Sigmoid colon (tissue), 7 donors: ENCODE measurements around the gene ICAM3. TPM values are rescaled to one million over a fixed set of nuclear protein-coding genes. Genes with fewer than 3 reads are reported as not detected.

Experiments
- DNase-seq: peaks from one replicate; pipeline ENCODE4 v3.0.0-alpha.2; 2019
- H3K27ac ChIP-seq, 4 donors: fragments of 200-600 bp; sonication (generic); one replicate each; pipeline ENCODE4 v1.5.1; 2016 to 2019; ENCODE audit warnings: mild to moderate bottlenecking in 1 of 4
- H3K27me3 ChIP-seq, 3 donors: fragments of 200-600 bp; sonication (generic); one replicate each; pipeline ENCODE4 v1.5.1; 2019; ENCODE audit warnings: mild to moderate bottlenecking in 1 of 3
- H3K36me3 ChIP-seq, 4 donors: fragments of 200-600 bp; sonication (generic); one replicate each; pipeline ENCODE4 v1.5.1; 2016 to 2019
- H3K4me1 ChIP-seq, 4 donors: fragments of 200-600 bp; sonication (generic); one replicate each; pipeline ENCODE4 v1.5.1; 2017 to 2019
- H3K4me3 ChIP-seq, 4 donors: fragments of 200-600 bp; sonication (generic); one replicate each; pipeline ENCODE4 v1.5.1; 2017 to 2019; ENCODE audit warnings: mild to moderate bottlenecking in 2 of 4, moderate library complexity in 1 of 4
- H3K9me3 ChIP-seq, 4 donors: fragments of 200-600 bp in 3 of 4; sonication (generic) in 3 of 4; one replicate each; pipeline versions ENCODE4 v1.5.1 to v1.6.1; 2013 to 2019
- CTCF ChIP-seq, 4 experiments: fragments of 450-650 bp in 3 of 4; fragments of 200-600 bp in 1 of 4; IDR thresholded peaks; one replicate each; pipeline ENCODE4 v1.5.1; 2016 to 2019; ENCODE audit warnings: antibody characterized with exemption in 4 of 4, mild to moderate bottlenecking in 3 of 4, moderate library complexity in 2 of 4
- EP300 ChIP-seq, 4 donors: sonication (generic); formaldehyde crosslinking; IDR thresholded peaks; one replicate each; pipeline ENCODE4 v1.6.1; 2017; ENCODE audit warnings: antibody characterized with exemption in 4 of 4
- POLR2A ChIP-seq, 2 donors: fragments of 450-650 bp; IDR thresholded peaks; one replicate each; pipeline ENCODE4 v1.6.1; 2016; ENCODE audit warnings: antibody characterized with exemption in 2 of 2, mild to moderate bottlenecking in 2 of 2, moderate library complexity in 2 of 2
- POLR2AphosphoS5 ChIP-seq, 4 donors: sonication (generic); formaldehyde crosslinking; IDR thresholded peaks; one replicate each; pipeline ENCODE4 v1.6.1; 2017; ENCODE audit warnings: antibody characterized with exemption in 4 of 4
- WGBS, 2 donors: extraction: QIAGEN DNeasy Blood & Tissue Kit; methylation state at CpG; one replicate each; pipeline ENCODE4 v1.1.7; 2013; 5-methylcytosine and 5-hydroxymethylcytosine counted together
- intact Hi-C: fragments of 100-400 bp; cut with DNase I; formaldehyde crosslinking; loops from one replicate; pipeline ENCODE4 v1.15.1; 2023
- polyA plus RNA-seq, 3 donors: library from polyadenylated mRNA; stranded (reverse); fragments of 200-250 nt; gene quantifications; one replicate each; pipeline ENCODE4 v1.2.3, GENCODE V29; 2013
- total RNA-seq, 4 donors: library from RNA; depleted of rRNA; stranded (reverse); fragments of >200 nt; gene quantifications; one replicate each; pipeline ENCODE4 v1.1.0, GENCODE V29; 2016
- donor health status: healthy with polysubstance abuse.
- donor health status: Bipolar disorder and iron deficiency.
- donor health status: healthy.

Gene ICAM3
- total and polyA plus RNA-seq, 7 donors, result 1.9 to 45.2 (median 4.2) TPM

GRCh38 chr19:10316229-10317044 lies 23.0 kb downstream of the ICAM3 start:
- no peak for TF ChIP-seq POLR2AphosphoS5 (IDR thresholded peaks at IDR 0.05)
- TF ChIP-seq POLR2A (IDR thresholded peaks at IDR 0.05), result no peak
- no peak for TF ChIP-seq CTCF (IDR thresholded peaks at IDR 0.05)
- no peak for TF ChIP-seq EP300 (IDR thresholded peaks at IDR 0.05)
- H3K4me3 ChIP-seq, result peak overlapping the region in 2 of 4 donors; percentile 75 to 89

GRCh38 chr19:10315335-10316214 lies 23.8 kb downstream of the ICAM3 start, which contains the start of gene FDX2:
Gene FDX2, minus strand, starts transcription at chr19:10316015. Its CDS starts 19 bp downstream, at chr19:10315996.
- TF ChIP-seq POLR2A (IDR thresholded peaks at IDR 0.05), result no peak
- peak in 3 of 4 donors; percentile 37 to 76 (median 74) for TF ChIP-seq POLR2AphosphoS5 (IDR thresholded peaks at IDR 0.05)
- Histone ChIP-seq H3K36me3 (peaks cover 20 to 50% (median 27%) of the 10 kb centered on the region in 4 donors), H3K4me1 (peaks cover 0 to 18% (median 13%) of the 10 kb centered on the region in 4 donors), H3K27me3 (no peaks in the 10 kb centered on the region), H3K27ac (peak within 1 kb of the TSS; percentile 58 to 75 (median 67)), H3K9me3 (no peaks in the 10 kb centered on the region), H3K4me3 (peak within 1 kb of the TSS; percentile 64 to 89 (median 78))
- intact Hi-C loops, result no loop called here
- DNase-seq, result peak; percentile 90
- WGBS, 2 donors, result 1% methylated on average over 55 of the region's 55 CpGs

More at GRCh38 chr19:10316229-10317044, 23.0 kb downstream of the ICAM3 start:
- H3K36me3 ChIP-seq, result peaks cover 25 to 55% (median 35%) of the 10 kb centered on the region in 4 donors
- H3K4me1 ChIP-seq, result peaks cover 0 to 18% (median 13%) of the 10 kb centered on the region in 4 donors
- intact Hi-C loops, result no loop called here
- 60 to 78% methylated on average over 19 of the region's 19 CpGs for WGBS, 2 donors
- H3K27ac ChIP-seq, result peak overlapping the region; percentile 58 to 75 (median 67)
- DNase-seq, result no peak
- no peaks in the 10 kb centered on the region for H3K9me3 ChIP-seq
- H3K27me3 ChIP-seq, result no peaks in the 10 kb centered on the region

GRCh38 chr19:10309423-10309822 lies 30.0 kb downstream of the ICAM3 start, which contains the start of gene ZGLP1:
Gene ZGLP1, minus strand, starts transcription at chr19:10309815.
- intact Hi-C loops, result no loop called here
- no peak for DNase-seq
- 93 to 95% methylated on average over 24 of the region's 24 CpGs for WGBS, 2 donors
- Histone ChIP-seq H3K9me3 (no peaks in the 10 kb centered on the region), H3K27ac (no peak within 1 kb of the TSS), H3K27me3 (no peaks in the 10 kb centered on the region), H3K4me1 (peaks cover 0 to 1% (median 0%) of the 10 kb centered on the region in 4 donors), H3K36me3 (peaks cover 0 to 16% (median 0%) of the 10 kb centered on the region in 4 donors), H3K4me3 (no peak within 1 kb of the TSS)
- no peak for TF ChIP-seq POLR2A (IDR thresholded peaks at IDR 0.05)
- no peak for TF ChIP-seq EP300 (IDR thresholded peaks at IDR 0.05)
- no peak for TF ChIP-seq CTCF (IDR thresholded peaks at IDR 0.05)
- TF ChIP-seq POLR2AphosphoS5 (IDR thresholded peaks at IDR 0.05), result no peak

GRCh38 chr19:10306327-10306726 lies 33.1 kb downstream of the ICAM3 start:
- no peak overlapping the region for H3K4me3 ChIP-seq
- no peak overlapping the region for H3K27ac ChIP-seq
- no peaks in the 10 kb centered on the region for H3K27me3 ChIP-seq
- H3K4me1 ChIP-seq, result no peaks in the 10 kb centered on the region
- WGBS, 2 donors, result 90 to 92% methylated on average over 5 of the region's 5 CpGs
- H3K9me3 ChIP-seq, result no peaks in the 10 kb centered on the region
- intact Hi-C loops, result no loop called here
- H3K36me3 ChIP-seq, result peaks cover 0 to 11% (median 0%) of the 10 kb centered on the region in 4 donors
- no peak for TF ChIP-seq POLR2AphosphoS5 (IDR thresholded peaks at IDR 0.05)
- no peak for TF ChIP-seq EP300 (IDR thresholded peaks at IDR 0.05)
- no peak for TF ChIP-seq CTCF (IDR thresholded peaks at IDR 0.05)
- TF ChIP-seq POLR2A (IDR thresholded peaks at IDR 0.05), result no peak
- DNase-seq, result no peak
